Heart left ventricle (tissue), 13 donors: Measurements from ENCODE around the gene LRP1B.

Source experiments
- POLR2A ChIP-seq, 2 donors: fragments of 450-650 bp; IDR thresholded peaks; one replicate each; pipeline ENCODE4 v1.6.1; 2017; ENCODE audit warnings: antibody characterized with exemption in 2 of 2, mild to moderate bottlenecking in 2 of 2, moderate library complexity in 2 of 2
- TF ChIP-seq, protein P1 (sequence below), 12 donors: fragments of 200-600 bp; sonication (generic) in 4 of 12; IDR thresholded peaks; one replicate each; pipeline versions ENCODE4 v1.5.0 to v1.8.0; 2018 to 2022; ENCODE audit warnings: antibody characterized with exemption in 12 of 12, mild to moderate bottlenecking in 5 of 12
- donor health status: ischemic (EF 13 %, LVEDD 7.1; RV severe dilation, severe dysfunction).
- donor health status: DM: no; HTN: yes; CAD: no.
- donor health status: DM: no; HTN: no; CAD: no.
- donor health status: ischemic (EF 25% LVEDD 6.9; RV normal size, moderate dysfunction).
- donor health status: ischemic (EF 25% LVEDD 5.7; RV mildly dilated, moderate dysfunction).
- donor health status: ischemic (EF 35%, LVEDD 5.7; RV mildly dilated, moderate dysfunction).
- donor health status: nonischemic (EF 11% LVEDD 7.7; RV severe dilation, severe dysfunction).
- donor health status: DM: yes; HTN: yes; CAD: no.
- donor health status: PGD.
- donor health status: ischemic (EF 29% LVEDD 5.4; RV normal size, mild dysfunction).
- donor health status: nonischemic (EF 23%, LVEDD 6.1; RV moderate dilation, normal function).

DNA sequence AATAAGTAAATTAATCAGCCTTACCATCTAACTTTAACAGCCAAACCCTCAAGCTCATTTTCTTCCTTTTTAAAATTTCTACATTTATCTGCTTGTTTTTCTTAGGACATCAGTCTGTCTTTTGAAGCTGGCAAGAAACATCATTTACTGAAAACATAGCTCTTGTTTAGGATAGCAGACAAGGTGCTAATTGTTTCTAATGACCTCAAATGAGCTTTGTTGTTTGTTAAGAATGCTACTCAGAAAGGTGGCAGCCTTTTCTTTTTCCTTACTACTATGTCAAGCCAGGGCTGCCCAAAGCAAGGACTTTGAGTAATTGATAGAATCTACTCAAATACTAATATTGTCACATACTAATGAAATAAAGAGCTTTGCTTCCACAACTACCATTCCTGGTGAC is 171.8 kb downstream of the LRP1B start:
- no peak for TF ChIP-seq POLR2A (IDR thresholded peaks at IDR 0.05)
- TF ChIP-seq, protein P1, sequence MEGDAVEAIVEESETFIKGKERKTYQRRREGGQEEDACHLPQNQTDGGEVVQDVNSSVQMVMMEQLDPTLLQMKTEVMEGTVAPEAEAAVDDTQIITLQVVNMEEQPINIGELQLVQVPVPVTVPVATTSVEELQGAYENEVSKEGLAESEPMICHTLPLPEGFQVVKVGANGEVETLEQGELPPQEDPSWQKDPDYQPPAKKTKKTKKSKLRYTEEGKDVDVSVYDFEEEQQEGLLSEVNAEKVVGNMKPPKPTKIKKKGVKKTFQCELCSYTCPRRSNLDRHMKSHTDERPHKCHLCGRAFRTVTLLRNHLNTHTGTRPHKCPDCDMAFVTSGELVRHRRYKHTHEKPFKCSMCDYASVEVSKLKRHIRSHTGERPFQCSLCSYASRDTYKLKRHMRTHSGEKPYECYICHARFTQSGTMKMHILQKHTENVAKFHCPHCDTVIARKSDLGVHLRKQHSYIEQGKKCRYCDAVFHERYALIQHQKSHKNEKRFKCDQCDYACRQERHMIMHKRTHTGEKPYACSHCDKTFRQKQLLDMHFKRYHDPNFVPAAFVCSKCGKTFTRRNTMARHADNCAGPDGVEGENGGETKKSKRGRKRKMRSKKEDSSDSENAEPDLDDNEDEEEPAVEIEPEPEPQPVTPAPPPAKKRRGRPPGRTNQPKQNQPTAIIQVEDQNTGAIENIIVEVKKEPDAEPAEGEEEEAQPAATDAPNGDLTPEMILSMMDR (IDR thresholded peaks at IDR 0.05) = no peak
